K562 (cell line): ENCODE measurements around the gene LY6G6C. TPM values are rescaled to one million over a fixed set of nuclear protein-coding genes. Genes with fewer than 3 reads are reported as not detected.

ENCODE experiments used
- BRD4 ChIP-seq: fragments of 200-600 bp; sonication (generic); IDR thresholded peaks from 2 replicates; pipeline ENCODE4 v1.6.1; 2017; ENCODE audit warnings: inconsistent platforms
- BRD9 ChIP-seq: fragments of 450-650 bp; IDR thresholded peaks from 2 replicates; pipeline ENCODE4 v1.6.1; 2018; ENCODE audit warnings: low read depth; ENCODE audit not compliant: partially characterized antibody
- E2F4 ChIP-seq: sonication (generic); formaldehyde crosslinking; IDR thresholded peaks from 2 replicates; pipeline ENCODE4 v1.8.0; 2022; ENCODE audit warnings: mild to moderate bottlenecking, low read depth, missing genetic modification reagents
- GABPB1 ChIP-seq: sonication (generic); formaldehyde crosslinking; IDR thresholded peaks from 2 replicates; pipeline ENCODE4 v1.8.0; 2022; ENCODE audit warnings: mild to moderate bottlenecking, missing genetic modification reagents
- NCOR1 ChIP-seq: fragments of 450-650 bp; IDR thresholded peaks from 2 replicates; pipeline ENCODE4 v1.6.1; 2016; ENCODE audit warnings: mild to moderate bottlenecking, moderate library complexity
- NR0B1 ChIP-seq: fragments of 450-650 bp; IDR thresholded peaks from one replicate; pipeline ENCODE4 v1.6.1; 2018; ENCODE audit warnings: mild to moderate bottlenecking, moderate library complexity; ENCODE audit not compliant: partially characterized antibody
- PHF20 ChIP-seq: fragments of 450-650 bp; IDR thresholded peaks from 2 replicates; pipeline ENCODE4 v1.6.1; 2018; ENCODE audit not compliant: partially characterized antibody
- PHF8 ChIP-seq: fragments of 200-600 bp; sonication (generic); IDR thresholded peaks from 2 replicates; pipeline ENCODE4 v1.6.1; 2012; ENCODE audit warnings: mixed run types, mild to moderate bottlenecking, inconsistent platforms, low read length, moderate library complexity, borderline replicate concordance
- PTBP1 ChIP-seq: fragments of 200-400 bp; formaldehyde crosslinking; IDR thresholded peaks from 2 replicates; pipeline ENCODE4 v1.6.1; 2017; ENCODE audit warnings: low read depth, low read length
- SMARCC2 ChIP-seq: fragments of 450-650 bp; IDR thresholded peaks from 2 replicates; pipeline ENCODE4 v1.6.1; 2017; ENCODE audit warnings: antibody characterized with exemption, moderate library complexity, mild to moderate bottlenecking, low read depth
- ZBTB43 ChIP-seq: sonication (generic); formaldehyde crosslinking; IDR thresholded peaks from 2 replicates; pipeline ENCODE4 v1.8.0; 2023; ENCODE audit warnings: mild to moderate bottlenecking, missing genetic modification reagents
- ZNF143 ChIP-seq: sonication (generic); formaldehyde crosslinking; IDR thresholded peaks from 2 replicates; pipeline ENCODE4 v1.9.0; 2022; ENCODE audit warnings: mild to moderate bottlenecking, missing genetic modification reagents
- ZNF24 ChIP-seq: fragments of 450-650 bp; IDR thresholded peaks from 2 replicates; pipeline ENCODE4 v1.6.1; 2016
- ZNF318 ChIP-seq, 2 experiments: fragments of 450-650 bp; IDR thresholded peaks; 2 replicates each; pipeline ENCODE4 v1.6.1; 2016; ENCODE audit warnings: mild to moderate bottlenecking in 2 of 2, borderline replicate concordance in 1 of 2, low read depth in 1 of 2, moderate library complexity in 1 of 2
- ZNF445 ChIP-seq: fragments of 250-450 bp; sonication (Bioruptor Pico); IDR thresholded peaks from 2 replicates; pipeline ENCODE4 v1.4.0; 2020; ENCODE audit warnings: low read depth, mild to moderate bottlenecking, moderate library complexity
- polyA plus RNA-seq, 8 experiments: library from polyadenylated mRNA; depleted of rRNA in 4 of 8; stranded (reverse) in 5 of 8; unstranded in 3 of 8; fragments of >200 nt; fragmentation: Nextera tagmentation in 2 of 8; fragmentation: Illumina TruSeq in 1 of 8; extraction: Ambion mirVana in 2 of 8; extraction: Trizol in 1 of 8; gene quantifications; 2 replicates each; pipeline versions ENCODE4 v1.2.1 to v1.2.3, GENCODE V29; 2011 to 2014; ENCODE audit warnings: inconsistent platforms in 1 of 8, missing spikeins in 1 of 8
- total RNA-seq, 7 experiments: library from RNA; depleted of rRNA in 6 of 7; stranded (reverse); fragments of >200 nt in 6 of 7; fragmentation: Illumina TruSeq in 2 of 7; extraction: Trizol in 2 of 7; gene quantifications; 2 replicates each; pipeline versions ENCODE4 v1.2.1 to v1.2.3, GENCODE V29; 2011 to 2021; ENCODE audit warnings: low replicate concordance in 1 of 7

The LY6G6C gene
- total and polyA plus RNA-seq, 9 of the 15 experiments (the other 6 are each of a cell fraction or from before 2014, with no cell fraction given): 0.06 to 0.20 TPM; not detected in 7

- TF ChIP-seq PHF8 (peak; percentile 98), ZNF318 (IDR thresholded peaks at IDR 0.05; ENCODE audit: borderline replicate concordance in 1 of 2, low read depth in 1 of 2) (peak in 1 of 2 experiments; percentile 45; a peak in 1 of 4 replicates), ZNF445 (no peak; the same call in 1 of the 2 replicates), GABPB1 (CRISPR knock-in tag) (peak; percentile 81), NCOR1 (no peak; the same call in 1 of the 2 replicates), PTBP1 (0 out of 2 replicates have a peak, but pooled peaks have one; percentile 33), SMARCC2 (peak; percentile 82), BRD9 (peak; percentile 90), ZNF143 (CRISPR knock-in tag) (no peak), E2F4 (no peak; the same call in 1 of the 2 replicates), NR0B1 (no peak), ZNF24 (peak; percentile 23; the same call in 1 of the 2 replicates), BRD4 (peak; percentile 89), PHF20 (peak; percentile 31), ZBTB43 (CRISPR knock-in tag) (no peak; the same call in 1 of the 2 replicates)
Measured at GRCh38 chr6:31702819-31703716, 18.5 kb downstream of the LY6G6C start, which contains the start of gene ABHD16A (continued).
